ENCODE measurements around the gene MTG1.
"Not testable (repeated sequence)": the region's sequence is repeated elsewhere in the genome, so short reads cannot be mapped to it uniquely, and the experiment has no call there.

DNA sequence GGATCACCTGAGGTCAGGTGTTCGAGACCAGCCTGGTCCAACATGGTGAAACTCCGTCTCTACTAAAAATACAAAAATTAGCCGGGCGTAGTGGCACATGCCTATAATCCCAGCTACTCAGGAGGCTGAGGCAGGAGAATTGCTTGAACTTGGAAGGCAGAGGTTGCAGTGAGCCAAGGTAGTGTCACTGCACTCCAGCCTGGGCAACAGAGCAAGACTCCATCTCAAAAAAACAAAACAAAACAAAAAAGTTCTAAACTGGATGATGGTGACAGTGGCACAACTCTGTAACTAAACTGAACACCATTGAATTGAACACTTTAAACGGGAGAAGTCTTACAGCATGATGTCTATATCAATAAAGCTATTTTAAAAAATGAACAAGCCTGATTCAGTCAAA, 17.8 kb upstream of the MTG1 start:
- TF ChIP-seq, protein P1, sequence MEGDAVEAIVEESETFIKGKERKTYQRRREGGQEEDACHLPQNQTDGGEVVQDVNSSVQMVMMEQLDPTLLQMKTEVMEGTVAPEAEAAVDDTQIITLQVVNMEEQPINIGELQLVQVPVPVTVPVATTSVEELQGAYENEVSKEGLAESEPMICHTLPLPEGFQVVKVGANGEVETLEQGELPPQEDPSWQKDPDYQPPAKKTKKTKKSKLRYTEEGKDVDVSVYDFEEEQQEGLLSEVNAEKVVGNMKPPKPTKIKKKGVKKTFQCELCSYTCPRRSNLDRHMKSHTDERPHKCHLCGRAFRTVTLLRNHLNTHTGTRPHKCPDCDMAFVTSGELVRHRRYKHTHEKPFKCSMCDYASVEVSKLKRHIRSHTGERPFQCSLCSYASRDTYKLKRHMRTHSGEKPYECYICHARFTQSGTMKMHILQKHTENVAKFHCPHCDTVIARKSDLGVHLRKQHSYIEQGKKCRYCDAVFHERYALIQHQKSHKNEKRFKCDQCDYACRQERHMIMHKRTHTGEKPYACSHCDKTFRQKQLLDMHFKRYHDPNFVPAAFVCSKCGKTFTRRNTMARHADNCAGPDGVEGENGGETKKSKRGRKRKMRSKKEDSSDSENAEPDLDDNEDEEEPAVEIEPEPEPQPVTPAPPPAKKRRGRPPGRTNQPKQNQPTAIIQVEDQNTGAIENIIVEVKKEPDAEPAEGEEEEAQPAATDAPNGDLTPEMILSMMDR (IDR thresholded peaks at IDR 0.05) = not testable (repeated sequence)
- not testable (repeated sequence) for TF ChIP-seq POLR2A (IDR thresholded peaks at IDR 0.05)

Measured in adrenal gland (tissue), 5 donors.